PFSK-1 (cell line): ENCODE data around the gene UBE2QL1.

ENCODE experiments used
- FOXP2 ChIP-seq: optimal IDR thresholded peaks from 2 replicates; pipeline ENCODE3; 2011; ENCODE audit warnings: borderline replicate concordance, control low read depth, inconsistent platforms; ENCODE audit not compliant: insufficient read depth; ENCODE audit errors: extremely low read length, extremely low read depth
- POLR2AphosphoS5 ChIP-seq: IDR thresholded peaks from 2 replicates; pipeline ENCODE4 v1.6.1; 2012; ENCODE audit warnings: low read depth, mild to moderate bottlenecking, control low read depth, low read length, moderate library complexity
- REST ChIP-seq, 2 experiments: IDR thresholded peaks; 2 replicates each; pipeline versions ENCODE4 v1.6.1 to v1.8.0; 2011 to 2012; ENCODE audit warnings: low read depth in 2 of 2, low read length in 2 of 2, control low read depth in 1 of 2, inconsistent platforms in 1 of 2, mild to moderate bottlenecking in 1 of 2, moderate library complexity in 1 of 2; ENCODE audit not compliant: insufficient read depth in 1 of 2
- SIN3A ChIP-seq: IDR thresholded peaks from 2 replicates; pipeline ENCODE4 v1.6.1; 2012; ENCODE audit warnings: mild to moderate bottlenecking, low read length, moderate library complexity, borderline replicate concordance; ENCODE audit not compliant: insufficient read depth
- TAF1 ChIP-seq: IDR thresholded peaks from 2 replicates; pipeline ENCODE4 v1.6.1; 2012; ENCODE audit warnings: low read length, control low read depth, borderline replicate concordance; ENCODE audit not compliant: insufficient read depth

The UBE2QL1 gene

GRCh38 chr5:6496636-6497035, 48.0 kb downstream of the UBE2QL1 start:
- TF ChIP-seq SIN3A (no peak), POLR2AphosphoS5 (no peak), REST (IDR thresholded peaks at IDR 0.05; ENCODE audit: insufficient read depth in 1 of 2, low read depth in 2 of 2, low read length in 2 of 2) (no peak), FOXP2 (no peak), TAF1 (no peak)

- no peak for TF ChIP-seq POLR2AphosphoS5
Observed at GRCh38 chr5:6497262-6497661, 48.6 kb downstream of the UBE2QL1 start.

GRCh38 chr5:6498968-6499367, 50.3 kb downstream of the UBE2QL1 start:
- TF ChIP-seq REST (IDR thresholded peaks at IDR 0.05; ENCODE audit: insufficient read depth in 1 of 2, low read depth in 2 of 2, low read length in 2 of 2) (no peak), FOXP2 (no peak), POLR2AphosphoS5 (no peak), TAF1 (no peak)

- TF ChIP-seq REST (IDR thresholded peaks at IDR 0.05; ENCODE audit: insufficient read depth in 1 of 2, low read depth in 2 of 2, low read length in 2 of 2) (no peak), POLR2AphosphoS5 (no peak), TAF1 (no peak), FOXP2 (no peak), SIN3A (no peak)
Observed at GRCh38 chr5:6501701-6502100, 53.0 kb downstream of the UBE2QL1 start.

GRCh38 chr5:6502421-6502820, 53.8 kb downstream of the UBE2QL1 start:
- TF ChIP-seq SIN3A, result no peak
- TF ChIP-seq FOXP2, result no peak
- TF ChIP-seq TAF1, result no peak
- no peak for TF ChIP-seq POLR2AphosphoS5
- no peak for TF ChIP-seq REST (IDR thresholded peaks at IDR 0.05; ENCODE audit: insufficient read depth in 1 of 2, low read depth in 2 of 2, low read length in 2 of 2)
